ENCODE measurements around the gene SLC16A2.
"Not testable (repeated sequence)": the region's sequence is repeated elsewhere in the genome, so short reads cannot be mapped to it uniquely, and the experiment has no call there.

Gene SLC16A2

GRCh38 chrX:74448669-74449068 is 27.4 kb downstream of the SLC16A2 start:
- no peak for DNase-seq

- DNase-seq, result no peak
These were observed 28.1 kb downstream of the SLC16A2 start for GRCh38 chrX:74449322-74449936.

- DNase-seq, result no peak
These were observed 28.6 kb downstream of the SLC16A2 start for GRCh38 chrX:74449937-74450330.

GRCh38 chrX:74450803-74451449 is 29.6 kb downstream of the SLC16A2 start:
- DNase-seq, result peak; percentile 0

- DNase-seq, result no peak
These were observed 30.3 kb downstream of the SLC16A2 start for GRCh38 chrX:74451450-74452198.

- DNase-seq, result no peak
These were observed 30.8 kb downstream of the SLC16A2 start for GRCh38 chrX:74452199-74452481.

- DNase-seq, result no peak
These were observed 31.9 kb downstream of the SLC16A2 start for GRCh38 chrX:74453178-74453577.

- DNase-seq, result not testable (repeated sequence)
These were observed 32.9 kb downstream of the SLC16A2 start for GRCh38 chrX:74454233-74454632.

- no peak for DNase-seq
These were observed 37.4 kb downstream of the SLC16A2 start for GRCh38 chrX:74458736-74459135.

GRCh38 chrX:74461384-74461783 is 40.1 kb downstream of the SLC16A2 start:
- DNase-seq, result no peak

GRCh38 chrX:74464722-74465121 is 43.4 kb downstream of the SLC16A2 start:
- no peak for DNase-seq

GRCh38 chrX:74465424-74465823 is 44.1 kb downstream of the SLC16A2 start:
- no peak for DNase-seq

- DNase-seq, result no peak
These were observed 46.4 kb downstream of the SLC16A2 start for GRCh38 chrX:74467656-74468055.

GRCh38 chrX:74473116-74473515 is 51.8 kb downstream of the SLC16A2 start:
- DNase-seq, result not testable (repeated sequence)

- no peak for DNase-seq
These were observed 69.0 kb downstream of the SLC16A2 start for GRCh38 chrX:74490247-74490646.

- DNase-seq, result no peak
These were observed 71.5 kb downstream of the SLC16A2 start for GRCh38 chrX:74492720-74493201.

- DNase-seq, result no peak
These were observed 72.5 kb downstream of the SLC16A2 start for GRCh38 chrX:74493806-74494205.

GRCh38 chrX:74498924-74499323 is 77.6 kb downstream of the SLC16A2 start:
- no peak for DNase-seq

GRCh38 chrX:74500067-74500466 is 78.8 kb downstream of the SLC16A2 start:
- DNase-seq, result no peak

GRCh38 chrX:74500555-74500954 is 79.3 kb downstream of the SLC16A2 start:
- no peak for DNase-seq

GRCh38 chrX:74505437-74505836 is 84.1 kb downstream of the SLC16A2 start:
- no peak for DNase-seq

- DNase-seq, result no peak
These were observed 85.2 kb downstream of the SLC16A2 start for GRCh38 chrX:74506317-74507115.

- no peak for DNase-seq
These were observed 85.9 kb downstream of the SLC16A2 start for GRCh38 chrX:74507191-74507590.

Data from NK-92 treated with Interleukin-12 subunit alpha and Interleukin-12 subunit beta, amount 100 ng/mL, for 24 hours (cell line).